GM21576 (cell line): ENCODE measurements around the gene CSTPP1.

ENCODE experiments used
- ATAC-seq: cut with Tn5 transposase; IDR thresholded peaks from one replicate; pipeline ENCODE4 v1.9.1; 2021; ENCODE audit warnings: mild to moderate bottlenecking, moderate library complexity; ENCODE audit not compliant: unreplicated experiment

Gene CSTPP1

GRCh38 chr11:47155879-47156278 is 219.3 kb downstream of the CSTPP1 start:
- ATAC-seq = no peak

- ATAC-seq = no peak
These were observed 219.8 kb downstream of the CSTPP1 start for GRCh38 chr11:47156333-47156732.

- no peak for ATAC-seq
These were observed 220.4 kb downstream of the CSTPP1 start for GRCh38 chr11:47156951-47157350.

GRCh38 chr11:47157805-47158204 is 221.2 kb downstream of the CSTPP1 start:
- no peak for ATAC-seq

GRCh38 chr11:47158242-47158641 is 221.7 kb downstream of the CSTPP1 start:
- ATAC-seq = no peak

GRCh38 chr11:47160753-47161133 is 224.2 kb downstream of the CSTPP1 start:
- ATAC-seq = no peak

- ATAC-seq = peak; percentile 60
These were observed 224.7 kb downstream of the CSTPP1 start for GRCh38 chr11:47161134-47161854.

- ATAC-seq = no peak
These were observed 225.3 kb downstream of the CSTPP1 start for GRCh38 chr11:47161890-47162289.

GRCh38 chr11:47162426-47162825 is 225.9 kb downstream of the CSTPP1 start:
- no peak for ATAC-seq

GRCh38 chr11:47163193-47163592 is 226.6 kb downstream of the CSTPP1 start:
- ATAC-seq = no peak

- ATAC-seq = no peak
These were observed 227.3 kb downstream of the CSTPP1 start for GRCh38 chr11:47163898-47164297.

- ATAC-seq = no peak
These were observed 227.8 kb downstream of the CSTPP1 start for GRCh38 chr11:47164321-47164720.

- no peak for ATAC-seq
These were observed 228.8 kb downstream of the CSTPP1 start for GRCh38 chr11:47165253-47165840.

- ATAC-seq = no peak
These were observed 229.8 kb downstream of the CSTPP1 start for GRCh38 chr11:47166368-47166767.

GRCh38 chr11:47171061-47171838 is 234.7 kb downstream of the CSTPP1 start:
- ATAC-seq = no peak

GRCh38 chr11:47171856-47172255 is 235.3 kb downstream of the CSTPP1 start:
- ATAC-seq = no peak

- ATAC-seq = no peak
These were observed 236.3 kb downstream of the CSTPP1 start for GRCh38 chr11:47172740-47173336.

- ATAC-seq = no peak
These were observed 239.3 kb downstream of the CSTPP1 start for GRCh38 chr11:47175746-47176327.

GRCh38 chr11:47176328-47177228 is 240.0 kb downstream of the CSTPP1 start, which contains the start of gene ARFGAP2:
Gene ARFGAP2 (minus strand): TSS chr11:47176879. CDS start chr11:47176853, 26 bp downstream.
- ATAC-seq = peak; percentile 85

GRCh38 chr11:47177229-47177845 is 240.8 kb downstream of the CSTPP1 start:
- peak; percentile 54 for ATAC-seq
